ENCODE data around the gene NGDN.

GRCh38 chr14:23487216-23487615 lies 17.7 kb downstream of the NGDN start:
- TF ChIP-seq TAF1 (conservative IDR thresholded peaks at IDR 0.05) (no peak), CTCF (IDR thresholded peaks at IDR 0.05; ENCODE audit: low read depth, low read length, missing input control) (no peak), RXRA (IDR thresholded peaks at IDR 0.05) (no peak), SP1 (IDR thresholded peaks at IDR 0.05) (no peak), YY1 (IDR thresholded peaks at IDR 0.05) (no peak), NR2F2 (IDR thresholded peaks at IDR 0.05) (no peak), GABPA (IDR thresholded peaks at IDR 0.05 in 1 of 2, conservative IDR thresholded peaks at IDR 0.05 in 1 of 2) (no peak)
- TF ChIP-seq, protein P1, sequence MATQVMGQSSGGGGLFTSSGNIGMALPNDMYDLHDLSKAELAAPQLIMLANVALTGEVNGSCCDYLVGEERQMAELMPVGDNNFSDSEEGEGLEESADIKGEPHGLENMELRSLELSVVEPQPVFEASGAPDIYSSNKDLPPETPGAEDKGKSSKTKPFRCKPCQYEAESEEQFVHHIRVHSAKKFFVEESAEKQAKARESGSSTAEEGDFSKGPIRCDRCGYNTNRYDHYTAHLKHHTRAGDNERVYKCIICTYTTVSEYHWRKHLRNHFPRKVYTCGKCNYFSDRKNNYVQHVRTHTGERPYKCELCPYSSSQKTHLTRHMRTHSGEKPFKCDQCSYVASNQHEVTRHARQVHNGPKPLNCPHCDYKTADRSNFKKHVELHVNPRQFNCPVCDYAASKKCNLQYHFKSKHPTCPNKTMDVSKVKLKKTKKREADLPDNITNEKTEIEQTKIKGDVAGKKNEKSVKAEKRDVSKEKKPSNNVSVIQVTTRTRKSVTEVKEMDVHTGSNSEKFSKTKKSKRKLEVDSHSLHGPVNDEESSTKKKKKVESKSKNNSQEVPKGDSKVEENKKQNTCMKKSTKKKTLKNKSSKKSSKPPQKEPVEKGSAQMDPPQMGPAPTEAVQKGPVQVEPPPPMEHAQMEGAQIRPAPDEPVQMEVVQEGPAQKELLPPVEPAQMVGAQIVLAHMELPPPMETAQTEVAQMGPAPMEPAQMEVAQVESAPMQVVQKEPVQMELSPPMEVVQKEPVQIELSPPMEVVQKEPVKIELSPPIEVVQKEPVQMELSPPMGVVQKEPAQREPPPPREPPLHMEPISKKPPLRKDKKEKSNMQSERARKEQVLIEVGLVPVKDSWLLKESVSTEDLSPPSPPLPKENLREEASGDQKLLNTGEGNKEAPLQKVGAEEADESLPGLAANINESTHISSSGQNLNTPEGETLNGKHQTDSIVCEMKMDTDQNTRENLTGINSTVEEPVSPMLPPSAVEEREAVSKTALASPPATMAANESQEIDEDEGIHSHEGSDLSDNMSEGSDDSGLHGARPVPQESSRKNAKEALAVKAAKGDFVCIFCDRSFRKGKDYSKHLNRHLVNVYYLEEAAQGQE (IDR thresholded peaks at IDR 0.05) = no peak
- TF ChIP-seq, protein P2, sequence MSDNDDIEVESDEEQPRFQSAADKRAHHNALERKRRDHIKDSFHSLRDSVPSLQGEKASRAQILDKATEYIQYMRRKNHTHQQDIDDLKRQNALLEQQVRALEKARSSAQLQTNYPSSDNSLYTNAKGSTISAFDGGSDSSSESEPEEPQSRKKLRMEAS (IDR thresholded peaks at IDR 0.05) = no peak

All from liver (tissue), 3 donors.